IMR-90 (cell line): ENCODE results near the gene SLC24A3. TPM values are rescaled to one million over a fixed set of nuclear protein-coding genes. Genes with fewer than 3 reads are reported as not detected.

Experiments
- ATAC-seq: fragments of 200-7000 bp; cut with Tn5 transposase; 2 replicates; pipeline ENCODE4 v1.9.1; 2020; ENCODE audit warnings: low read depth, mild to moderate bottlenecking, moderate library complexity
- BruUV-seq: library from RNA; stranded (reverse); fragments of 400-500 nt; replicated peaks from 2 replicates; lab custom pipeline; 2021; lab: Mats Ljungman, UMichigan
- CTCF ChIA-PET: fragments of 300-600 bp; formaldehyde crosslinking; extraction: SDS; loops from one replicate; lab custom pipeline; 2021; ENCODE audit warnings: antibody characterized with exemption; lab: Yijun Ruan, JAX
- POLR2A ChIA-PET: fragments of 300-600 bp; sonication (Branson Sonifier 250); formaldehyde crosslinking; loops from one replicate; lab custom pipeline; 2022; ENCODE audit warnings: antibody characterized with exemption; ENCODE audit not compliant: unreplicated experiment; lab: Charles Lee
- DNase-seq: peaks from one replicate; pipeline ENCODE4 v3.0.0; 2013
- H2AFZ ChIP-seq: replicated peaks from 2 replicates; pipeline ENCODE3; 2013; ENCODE audit warnings: low read length, mild to moderate bottlenecking; ENCODE audit not compliant: poor library complexity
- H2AK5ac ChIP-seq: 2 replicates; pipeline ENCODE4 v1.6.1; 2013; ENCODE audit warnings: low read depth, low read length, inconsistent platforms
- H2AK9ac ChIP-seq: replicated peaks from 2 replicates; pipeline ENCODE3; 2013; ENCODE audit warnings: mild to moderate bottlenecking, low read depth, low read length, moderate library complexity; ENCODE audit not compliant: poor library complexity
- H2BK120ac ChIP-seq: 2 replicates; pipeline ENCODE4 v1.6.1; 2013; ENCODE audit warnings: low read depth, low read length, inconsistent platforms
- H2BK15ac ChIP-seq: 3 replicates; pipeline ENCODE4 v1.6.1; 2013; ENCODE audit warnings: low read depth, low read length, inconsistent platforms
- H2BK20ac ChIP-seq: 2 replicates; pipeline ENCODE4 v1.6.1; 2013; ENCODE audit warnings: low read depth, mild to moderate bottlenecking, inconsistent platforms, low read length, moderate library complexity
- H2BK5ac ChIP-seq: 2 replicates; pipeline ENCODE4 v1.6.1; 2013; ENCODE audit warnings: mild to moderate bottlenecking, low read depth, low read length, inconsistent platforms; ENCODE audit not compliant: poor library complexity, severe bottlenecking
- H3K14ac ChIP-seq: replicated peaks from 2 replicates; pipeline ENCODE4 v1.6.1; 2013; ENCODE audit warnings: low read depth, low read length, inconsistent platforms
- H3K18ac ChIP-seq: 2 replicates; pipeline ENCODE4 v1.6.1; 2013; ENCODE audit warnings: low read depth, low read length, control low read depth
- H3K23ac ChIP-seq: 2 replicates; pipeline ENCODE4 v1.6.1; 2013; ENCODE audit warnings: low read depth, low read length, inconsistent platforms
- H3K27ac ChIP-seq: 2 replicates; pipeline ENCODE4 v1.5.1; 2013; ENCODE audit warnings: mild to moderate bottlenecking, control low read depth, low read length; ENCODE audit not compliant: insufficient read depth
- H3K27me3 ChIP-seq: 2 replicates; pipeline ENCODE4 v1.6.1; 2013; ENCODE audit warnings: low read length; ENCODE audit not compliant: control insufficient read depth, insufficient read depth
- H3K36me3 ChIP-seq: 2 replicates; pipeline ENCODE4 v1.6.1; 2013; ENCODE audit warnings: low read length, mixed read lengths; ENCODE audit not compliant: control insufficient read depth, insufficient read depth
- H3K4ac ChIP-seq: 2 replicates; pipeline ENCODE4 v1.6.1; 2013; ENCODE audit warnings: low read depth, low read length, inconsistent platforms
- H3K4me1 ChIP-seq: 2 replicates; pipeline ENCODE4 v1.6.1; 2013; ENCODE audit warnings: low read length, mixed read lengths; ENCODE audit not compliant: control insufficient read depth, insufficient read depth
- H3K4me2 ChIP-seq: 2 replicates; pipeline ENCODE4 v1.6.1; 2013; ENCODE audit warnings: low read depth, mild to moderate bottlenecking, control low read depth, low read length, moderate library complexity
- H3K4me3 ChIP-seq: 2 replicates; pipeline ENCODE4 v1.5.1; 2013; ENCODE audit warnings: low read depth, mild to moderate bottlenecking, control low read depth, low read length, moderate library complexity; ENCODE audit not compliant: insufficient read depth
- H3K56ac ChIP-seq: 2 replicates; pipeline ENCODE4 v1.6.1; 2013; ENCODE audit warnings: low read length, inconsistent platforms; ENCODE audit not compliant: insufficient read depth; ENCODE audit errors: extremely low read depth
- H3K79me1 ChIP-seq, 2 experiments: 2 replicates each; pipeline ENCODE4 v1.6.1; 2013; ENCODE audit warnings: low read length in 2 of 2, inconsistent platforms in 1 of 2, low read depth in 1 of 2
- H3K9ac ChIP-seq: 2 replicates; pipeline ENCODE4 v1.6.1; 2013; ENCODE audit warnings: low read depth, low read length, control low read depth
- H3K9me1 ChIP-seq: 2 replicates; pipeline ENCODE4 v1.6.1; 2013; ENCODE audit warnings: low read length, inconsistent platforms; ENCODE audit not compliant: insufficient read depth
- H3K9me3 ChIP-seq: 2 replicates; pipeline ENCODE4 v1.6.1; 2013; ENCODE audit warnings: low read length; ENCODE audit not compliant: control insufficient read depth, insufficient read depth
- H4K20me1 ChIP-seq: 2 replicates; pipeline ENCODE4 v1.6.1; 2013; ENCODE audit warnings: low read length, inconsistent platforms; ENCODE audit not compliant: insufficient read depth
- H4K5ac ChIP-seq: 2 replicates; pipeline ENCODE4 v1.6.1; 2013; ENCODE audit warnings: mild to moderate bottlenecking, low read depth, low read length, control low read depth
- H4K8ac ChIP-seq, 2 experiments: 2 replicates each; pipeline ENCODE4 v1.6.1; 2013; ENCODE audit warnings: low read depth in 2 of 2, low read length in 2 of 2, control low read depth in 1 of 2, inconsistent platforms in 1 of 2
- H4K91ac ChIP-seq: 2 replicates; pipeline ENCODE4 v1.6.1; 2013; ENCODE audit warnings: low read depth, low read length, inconsistent platforms; ENCODE audit not compliant: insufficient read depth
- BHLHE40 ChIP-seq: fragments of 150-350 bp; IDR thresholded peaks from 2 replicates; pipeline ENCODE4 v1.6.1; 2016; ENCODE audit warnings: mild to moderate bottlenecking, low read depth, low read length
- CEBPB ChIP-seq: IDR thresholded peaks from 2 replicates; pipeline ENCODE4 v1.6.1; 2012; ENCODE audit warnings: low read depth, low read length, improper control_type of control experiment
- CTCF ChIP-seq: conservative IDR thresholded peaks from 2 replicates; pipeline ENCODE4 v1.5.1; 2012; ENCODE audit warnings: mild to moderate bottlenecking, low read depth, low read length, improper control_type of control experiment
- ELK1 ChIP-seq: fragments of 150-350 bp; IDR thresholded peaks from 2 replicates; pipeline ENCODE4 v1.6.1; 2016; ENCODE audit warnings: low read depth, mild to moderate bottlenecking, low read length, moderate library complexity, borderline replicate concordance
- FOS ChIP-seq: fragments of 150-350 bp; IDR thresholded peaks from 2 replicates; pipeline ENCODE4 v1.6.1; 2016; ENCODE audit warnings: low read depth, low read length
- MAFK ChIP-seq: IDR thresholded peaks from 2 replicates; pipeline ENCODE4 v1.6.1; 2012; ENCODE audit warnings: low read depth, low read length, improper control_type of control experiment
- MAZ ChIP-seq: IDR thresholded peaks from 2 replicates; pipeline ENCODE4 v1.6.1; 2012; ENCODE audit warnings: low read depth, mild to moderate bottlenecking, low read length, improper control_type of control experiment, moderate library complexity, borderline replicate concordance
- MXI1 ChIP-seq: IDR thresholded peaks from 2 replicates; pipeline ENCODE4 v1.6.1; 2012; ENCODE audit warnings: low read depth, mild to moderate bottlenecking, low read length, moderate library complexity, borderline replicate concordance
- NFE2L2 ChIP-seq: fragments of 150-350 bp; IDR thresholded peaks from 2 replicates; pipeline ENCODE4 v1.6.1; 2016; ENCODE audit warnings: low read depth, mild to moderate bottlenecking, low read length
- POLR2A ChIP-seq: IDR thresholded peaks from 2 replicates; pipeline ENCODE4 v1.6.1; 2012; ENCODE audit warnings: mild to moderate bottlenecking, low read depth, low read length
- RAD21 ChIP-seq: IDR thresholded peaks from 2 replicates; pipeline ENCODE4 v1.6.1; 2012; ENCODE audit warnings: low read length, improper control_type of control experiment
- RCOR1 ChIP-seq: IDR thresholded peaks from 2 replicates; pipeline ENCODE4 v1.6.1; 2012; ENCODE audit warnings: mild to moderate bottlenecking, low read length, improper control_type of control experiment; ENCODE audit not compliant: insufficient replicate concordance
- RFX5 ChIP-seq: IDR thresholded peaks from 2 replicates; pipeline ENCODE4 v1.8.0; 2012; ENCODE audit warnings: low read depth, mild to moderate bottlenecking, low read length, moderate library complexity
- SMC3 ChIP-seq: fragments of 150-350 bp; IDR thresholded peaks from 2 replicates; pipeline ENCODE4 v1.6.1; 2016; ENCODE audit warnings: low read depth, mild to moderate bottlenecking, antibody characterized with exemption, low read length, moderate library complexity
- USF2 ChIP-seq: fragments of 150-350 bp; IDR thresholded peaks from 2 replicates; pipeline ENCODE4 v1.6.1; 2017; ENCODE audit warnings: mild to moderate bottlenecking, antibody characterized with exemption, low read length, low read depth
- WGBS, 2 experiments: methylation state at CpG; one replicate each; pipeline versions ENCODE4 v1.1.5 to v1.1.7; 2013; ENCODE audit warnings: missing lambda C conversion rate in 2 of 2; ENCODE audit not compliant: insufficient read length in 1 of 2; ENCODE audit errors: extremely low coverage in 2 of 2; 5-methylcytosine and 5-hydroxymethylcytosine counted together
- dilution Hi-C: fragments of 300-500 bp; cut with HindIII; formaldehyde crosslinking; loops from one replicate; pipeline ENCODE4 v1.14.3; 2018; ENCODE audit warnings: low sequenced_read_pairs; ENCODE audit not compliant: unreplicated experiment
- in situ Hi-C: fragments of 300-500 bp; cut with MboI; formaldehyde crosslinking; loops from 3 replicates; pipeline ENCODE4 v1.14.3; 2019; ENCODE audit warnings: low sequenced_read_pairs, inconsistent platforms, mixed read lengths
- intact Hi-C: fragments of 100-400 bp; cut with micrococcal nuclease; formaldehyde crosslinking; loops from 2 replicates; pipeline ENCODE4 v1.10.0; 2022
- polyA plus RNA-seq, 3 experiments: library from polyadenylated mRNA; depleted of rRNA; stranded (reverse); fragments of >200 nt; gene quantifications; 2 replicates each; pipeline ENCODE4 v1.2.3, GENCODE V29; 2012; ENCODE audit warnings: low replicate concordance in 1 of 3
- total RNA-seq: library from RNA; depleted of rRNA; stranded (reverse); fragments of >200 nt; gene quantifications from 2 replicates; pipeline ENCODE4 v1.2.3, GENCODE V29; 2012

The SLC24A3 gene
- total and polyA plus RNA-seq, 2 of the 4 experiments (the other 2 are of a cell fraction): not detected

GRCh38 chr20:19625426-19625825, 413.0 kb downstream of the SLC24A3 start:
- no peak overlapping the region for H4K91ac ChIP-seq
- H3K4me1 ChIP-seq: no peaks in the 10 kb centered on the region
- H3K36me3 ChIP-seq: no peaks in the 10 kb centered on the region
- no peaks in the 10 kb centered on the region for H3K9me3 ChIP-seq
- no peak for ATAC-seq
- no peak overlapping the region for H2AFZ ChIP-seq
- H3K27me3 ChIP-seq: no peaks in the 10 kb centered on the region
- no peak overlapping the region for H3K14ac ChIP-seq
- no peak overlapping the region for H3K23ac ChIP-seq
- H4K8ac ChIP-seq: no peak overlapping the region
- H3K9me1 ChIP-seq: no peaks in the 10 kb centered on the region
- H3K4me2 ChIP-seq: no peak overlapping the region
- no peak overlapping the region for H2BK120ac ChIP-seq
- CTCF ChIA-PET: no interaction called here
- intact Hi-C loops: no loop called here
- H3K4ac ChIP-seq: no peak overlapping the region
- in situ Hi-C loops: no loop called here
- no TSS peak for BruUV-seq
- TF ChIP-seq RAD21 (no peak), USF2 (no peak), ELK1 (no peak), FOS (no peak), RFX5 (no peak), SMC3 (no peak), NFE2L2 (no peak), RCOR1 (no peak), CEBPB (no peak), POLR2A (no peak), MXI1 (no peak), MAFK (no peak), CTCF (no peak), BHLHE40 (no peak), MAZ (no peak)
- H2AK5ac ChIP-seq: no peak overlapping the region
- no peaks in the 10 kb centered on the region for H3K79me1 ChIP-seq
- no peak overlapping the region for H3K56ac ChIP-seq
- H2AK9ac ChIP-seq: no peak overlapping the region
- no peak overlapping the region for H4K5ac ChIP-seq
- no peak overlapping the region for H3K27ac ChIP-seq
- no peak overlapping the region for H2BK5ac ChIP-seq
- no peak for DNase-seq
- dilution Hi-C loops: no loop called here
- no peak overlapping the region for H2BK20ac ChIP-seq
- H3K18ac ChIP-seq: no peak overlapping the region
- H3K9ac ChIP-seq: no peak overlapping the region
- no CpG with 5 or more reads among the region's 1 CpG for WGBS, 2 experiments
- H4K20me1 ChIP-seq: no peaks in the 10 kb centered on the region
- H3K4me3 ChIP-seq: no peak overlapping the region
- H2BK15ac ChIP-seq: no peak overlapping the region
- POLR2A ChIA-PET: no interaction called here
